ENCODE results near the gene SETD5. TPM values are rescaled to one million over a fixed set of nuclear protein-coding genes. Genes with fewer than 3 reads are reported as not detected.

Gene SETD5
- total RNA-seq, 1 donor from 2014 or later, result 167 TPM

- Histone ChIP-seq H3K4me2 (ENCODE audit: low read length) (peak overlapping the region; percentile 85), H2AFZ (ENCODE audit: low read depth, low read length) (peak overlapping the region; percentile 0), H4K20me1 (ENCODE audit: insufficient read depth, low read length) (peaks cover 3% of the 10 kb centered on the region), H3K79me2 (ENCODE audit: insufficient read depth, low read length) (no peaks in the 10 kb centered on the region), H3K4me3 (ENCODE audit: insufficient read depth, low read depth, low read length) (peak overlapping the region; percentile 6), H3K9me3 (ENCODE audit: insufficient read depth, low read depth, low read length) (no peaks in the 10 kb centered on the region), H3K4me1 (ENCODE audit: insufficient read depth, low read length) (peaks cover 32% of the 10 kb centered on the region), H3K27me3 (ENCODE audit: insufficient read depth, low read length) (no peaks in the 10 kb centered on the region), H3K36me3 (ENCODE audit: insufficient read depth, low read length) (no peaks in the 10 kb centered on the region), H3K27ac (ENCODE audit: low read depth, low read length) (no peak overlapping the region), H3K9ac (ENCODE audit: low read length) (no peak overlapping the region)
- no peak for FAIRE-seq
- TF ChIP-seq EZH2 (IDR thresholded peaks at IDR 0.05; ENCODE audit: insufficient read depth, low read length) (peak; percentile 29), CTCF (IDR thresholded peaks at IDR 0.05; ENCODE audit: insufficient read depth, low read depth, low read length) (peak; percentile 67)
- peaks cover 15% of the 10 kb centered on the region for H3K27me3 Mint-ChIP-seq (ENCODE audit: low read depth, unreplicated experiment)
- DNase-seq (ENCODE audit: low read depth), result peak; percentile 34
- H3K36me3 Mint-ChIP-seq (ENCODE audit: low read depth, unreplicated experiment), result peaks cover 2% of the 10 kb centered on the region
- H3K4me3 Mint-ChIP-seq (ENCODE audit: unreplicated experiment), result peak overlapping the region; percentile 74
- H3K4me1 Mint-ChIP-seq (ENCODE audit: low read depth, unreplicated experiment), result peaks cover 8% of the 10 kb centered on the region
- no peaks in the 10 kb centered on the region for H3K9me3 Mint-ChIP-seq (ENCODE audit: unreplicated experiment)
- peak overlapping the region; percentile 59 for H3K27ac Mint-ChIP-seq (ENCODE audit: unreplicated experiment)
Measured at GRCh38 chr3:9500108-9501050, 103.0 kb downstream of the SETD5 start.

- Histone ChIP-seq H2AFZ (ENCODE audit: low read depth, low read length) (no peak overlapping the region), H3K4me3 (ENCODE audit: insufficient read depth, low read depth, low read length) (no peak overlapping the region), H3K4me2 (ENCODE audit: low read length) (no peak overlapping the region), H4K20me1 (ENCODE audit: insufficient read depth, low read length) (peaks cover 3% of the 10 kb centered on the region), H3K9ac (ENCODE audit: low read length) (no peak overlapping the region), H3K27me3 (ENCODE audit: insufficient read depth, low read length) (no peaks in the 10 kb centered on the region), H3K79me2 (ENCODE audit: insufficient read depth, low read length) (no peaks in the 10 kb centered on the region), H3K36me3 (ENCODE audit: insufficient read depth, low read length) (no peaks in the 10 kb centered on the region), H3K9me3 (ENCODE audit: insufficient read depth, low read depth, low read length) (no peaks in the 10 kb centered on the region), H3K27ac (ENCODE audit: low read depth, low read length) (no peak overlapping the region), H3K4me1 (ENCODE audit: insufficient read depth, low read length) (peaks cover 32% of the 10 kb centered on the region)
- Mint-ChIP-seq H3K27me3 (ENCODE audit: low read depth, unreplicated experiment) (peaks cover 18% of the 10 kb centered on the region), H3K36me3 (ENCODE audit: low read depth, unreplicated experiment) (no peaks in the 10 kb centered on the region), H3K4me3 (ENCODE audit: unreplicated experiment) (no peak overlapping the region), H3K9me3 (ENCODE audit: unreplicated experiment) (no peaks in the 10 kb centered on the region), H3K4me1 (ENCODE audit: low read depth, unreplicated experiment) (peaks cover 8% of the 10 kb centered on the region), H3K27ac (ENCODE audit: unreplicated experiment) (no peak overlapping the region)
- FAIRE-seq, result no peak
- no peak for TF ChIP-seq EZH2 (IDR thresholded peaks at IDR 0.05; ENCODE audit: insufficient read depth, low read length)
- no peak for TF ChIP-seq CTCF (IDR thresholded peaks at IDR 0.05; ENCODE audit: insufficient read depth, low read depth, low read length)
- DNase-seq (ENCODE audit: low read depth), result peak; percentile 21
Measured at GRCh38 chr3:9501226-9501625, 103.8 kb downstream of the SETD5 start.

- peaks cover 30% of the 10 kb centered on the region for H3K27me3 Mint-ChIP-seq (ENCODE audit: low read depth, unreplicated experiment)
- H3K9me3 Mint-ChIP-seq (ENCODE audit: unreplicated experiment), result no peaks in the 10 kb centered on the region
- H3K79me2 ChIP-seq (ENCODE audit: insufficient read depth, low read length), result no peaks in the 10 kb centered on the region
- H3K4me2 ChIP-seq (ENCODE audit: low read length), result no peak overlapping the region
- H3K36me3 ChIP-seq (ENCODE audit: insufficient read depth, low read length), result no peaks in the 10 kb centered on the region
- no peak overlapping the region for H3K4me3 Mint-ChIP-seq (ENCODE audit: unreplicated experiment)
- no peak overlapping the region for H3K9ac ChIP-seq (ENCODE audit: low read length)
- no peaks in the 10 kb centered on the region for H4K20me1 ChIP-seq (ENCODE audit: insufficient read depth, low read length)
- FAIRE-seq (no peak), DNase-seq (ENCODE audit: low read depth) (peak; percentile 20)
- no peak overlapping the region for H3K27ac Mint-ChIP-seq (ENCODE audit: unreplicated experiment)
- peaks cover 18% of the 10 kb centered on the region for H3K4me1 ChIP-seq (ENCODE audit: insufficient read depth, low read length)
- H3K4me3 ChIP-seq (ENCODE audit: insufficient read depth, low read depth, low read length), result no peak overlapping the region
- H3K9me3 ChIP-seq (ENCODE audit: insufficient read depth, low read depth, low read length), result no peaks in the 10 kb centered on the region
- no peak overlapping the region for H3K27ac ChIP-seq (ENCODE audit: low read depth, low read length)
- H3K27me3 ChIP-seq (ENCODE audit: insufficient read depth, low read length), result peaks cover 8% of the 10 kb centered on the region
- H2AFZ ChIP-seq (ENCODE audit: low read depth, low read length), result no peak overlapping the region
- no peak for TF ChIP-seq EZH2 (IDR thresholded peaks at IDR 0.05; ENCODE audit: insufficient read depth, low read length)
- peak; percentile 82 for TF ChIP-seq CTCF (IDR thresholded peaks at IDR 0.05; ENCODE audit: insufficient read depth, low read depth, low read length)
- no peaks in the 10 kb centered on the region for H3K36me3 Mint-ChIP-seq (ENCODE audit: low read depth, unreplicated experiment)
- peaks cover 1% of the 10 kb centered on the region for H3K4me1 Mint-ChIP-seq (ENCODE audit: low read depth, unreplicated experiment)
Measured at GRCh38 chr3:9503283-9503682, 105.9 kb downstream of the SETD5 start.

Measured in astrocyte (in vitro differentiated cells and primary cell).